Measurements from ENCODE around the gene COL5A1. TPM values are rescaled to one million over a fixed set of nuclear protein-coding genes. Genes with fewer than 3 reads are reported as not detected.
A peak's percentile ranks its signal among the peaks of the same experiment; 100 is the strongest.

Gene COL5A1
- total RNA-seq, 1 donor from 2014 or later = 6.1 TPM

- Mint-ChIP-seq H3K9me3 (no peaks in the 10 kb centered on the region), H3K36me3 (no peaks in the 10 kb centered on the region), H3K27me3 (ENCODE audit: insufficient read depth, low read depth) (peaks cover 5% of the 10 kb centered on the region), H3K4me1 (peaks cover 27% of the 10 kb centered on the region), H3K27ac (no peak overlapping the region), H3K4me3 (no peak overlapping the region)
- TF ChIP-seq EZH2 (IDR thresholded peaks at IDR 0.05) (no peak), CTCF (IDR thresholded peaks at IDR 0.05) (no peak), EZH2phosphoT487 (IDR thresholded peaks at IDR 0.05) (no peak)
- no peaks in the 10 kb centered on the region for H3K36me3 ChIP-seq
- H3F3A ChIP-seq (ENCODE audit: low read depth) = peaks cover 7% of the 10 kb centered on the region
- no peak overlapping the region for H3K4me3 ChIP-seq
- no peak overlapping the region for H3K9ac ChIP-seq
- DNase-seq (ENCODE audit: low spot score) = no peak
- H3K27me3 ChIP-seq = no peaks in the 10 kb centered on the region
- no peak overlapping the region for H3K4me2 ChIP-seq
- H3K27ac ChIP-seq = no peak overlapping the region
- H4K20me1 ChIP-seq (ENCODE audit: low read depth) = no peaks in the 10 kb centered on the region
- no peak overlapping the region for H2AFZ ChIP-seq (replicated peaks)
- H3K9me3 ChIP-seq (ENCODE audit: low read depth) = no peaks in the 10 kb centered on the region
- peaks cover 27% of the 10 kb centered on the region for H3K4me1 ChIP-seq
- no peaks in the 10 kb centered on the region for H3K79me2 ChIP-seq (ENCODE audit: low read depth)
These were observed 168.2 kb downstream of the COL5A1 start for GRCh38 chr9:134809826-134810225.

- H3K36me3 Mint-ChIP-seq = no peaks in the 10 kb centered on the region
- no peak for DNase-seq (ENCODE audit: low spot score)
- H4K20me1 ChIP-seq (ENCODE audit: low read depth) = no peaks in the 10 kb centered on the region
These were observed 169.6 kb downstream of the COL5A1 start for GRCh38 chr9:134811079-134811672.

GRCh38 chr9:134811673-134812342 is 170.2 kb downstream of the COL5A1 start:
- Histone ChIP-seq H3K4me1 (peaks cover 27% of the 10 kb centered on the region), H3K27me3 (no peaks in the 10 kb centered on the region), H3K4me2 (peak overlapping the region; percentile 43), H2AFZ (replicated peaks) (no peak overlapping the region), H3K9ac (no peak overlapping the region), H3K79me2 (ENCODE audit: low read depth) (no peaks in the 10 kb centered on the region), H3K27ac (peak overlapping the region; percentile 2), H3K4me3 (no peak overlapping the region), H3K36me3 (no peaks in the 10 kb centered on the region), H4K20me1 (ENCODE audit: low read depth) (no peaks in the 10 kb centered on the region), H3F3A (ENCODE audit: low read depth) (peaks cover 7% of the 10 kb centered on the region), H3K9me3 (ENCODE audit: low read depth) (no peaks in the 10 kb centered on the region)
- no peak overlapping the region for H3K4me3 Mint-ChIP-seq
- TF ChIP-seq EZH2phosphoT487 (IDR thresholded peaks at IDR 0.05) (no peak), CTCF (IDR thresholded peaks at IDR 0.05) (peak; percentile 8)
- peak overlapping the region; percentile 94 for H3K27ac Mint-ChIP-seq
- H3K4me1 Mint-ChIP-seq = peaks cover 27% of the 10 kb centered on the region
- no peaks in the 10 kb centered on the region for H3K9me3 Mint-ChIP-seq
- H3K36me3 Mint-ChIP-seq = no peaks in the 10 kb centered on the region
- peaks cover 4% of the 10 kb centered on the region for H3K27me3 Mint-ChIP-seq (ENCODE audit: insufficient read depth, low read depth)
- DNase-seq (ENCODE audit: low spot score) = peak; percentile 86

More at GRCh38 chr9:134811079-134811672, 169.6 kb downstream of the COL5A1 start:
- no peaks in the 10 kb centered on the region for H3K27me3 ChIP-seq
- no peaks in the 10 kb centered on the region for H3K36me3 ChIP-seq
- H3K4me3 ChIP-seq = no peak overlapping the region
- no peaks in the 10 kb centered on the region for H3K9me3 ChIP-seq (ENCODE audit: low read depth)
- peaks cover 27% of the 10 kb centered on the region for H3K4me1 Mint-ChIP-seq
- H3K79me2 ChIP-seq (ENCODE audit: low read depth) = no peaks in the 10 kb centered on the region
- no peak overlapping the region for H3K9ac ChIP-seq
- peaks cover 7% of the 10 kb centered on the region for H3F3A ChIP-seq (ENCODE audit: low read depth)
- peaks cover 27% of the 10 kb centered on the region for H3K4me1 ChIP-seq
- no peaks in the 10 kb centered on the region for H3K9me3 Mint-ChIP-seq
- H3K27ac ChIP-seq = no peak overlapping the region
- H3K4me3 Mint-ChIP-seq = no peak overlapping the region
- H2AFZ ChIP-seq (replicated peaks) = no peak overlapping the region
- H3K4me2 ChIP-seq = peak overlapping the region; percentile 43
- H3K27me3 Mint-ChIP-seq (ENCODE audit: insufficient read depth, low read depth) = peaks cover 4% of the 10 kb centered on the region
- peak overlapping the region; percentile 94 for H3K27ac Mint-ChIP-seq
- TF ChIP-seq EZH2phosphoT487 (IDR thresholded peaks at IDR 0.05) (no peak), CTCF (IDR thresholded peaks at IDR 0.05) (no peak), EZH2 (IDR thresholded peaks at IDR 0.05) (no peak)
